Parathyroid adenoma (tissue), 2 donors: Measurements from ENCODE around the gene TTC39C.

Experiments used
- H2AFZ ChIP-seq: fragments of 300-600 bp; sonication (generic); one replicate; pipeline ENCODE4 v1.7.0; 2017; ENCODE audit warnings: antibody characterized with exemption, mild to moderate bottlenecking
- H3K27ac ChIP-seq: fragments of 300-600 bp; sonication (generic); one replicate; pipeline ENCODE4 v1.7.0; 2017
- H3K27me3 ChIP-seq: fragments of 300-600 bp; sonication (generic); one replicate; pipeline ENCODE4 v1.7.0; 2017; ENCODE audit warnings: low read length; ENCODE audit not compliant: control insufficient read depth, insufficient read depth
- H3K36me3 ChIP-seq: fragments of 300-600 bp; sonication (generic); one replicate; pipeline ENCODE4 v1.7.0; 2017; ENCODE audit warnings: low read length; ENCODE audit not compliant: control insufficient read depth, insufficient read depth
- H3K4me1 ChIP-seq: fragments of 300-600 bp; sonication (generic); one replicate; pipeline ENCODE4 v1.7.0; 2017; ENCODE audit warnings: control low read depth
- H3K4me2 ChIP-seq: fragments of 300-600 bp; sonication (generic); one replicate; pipeline ENCODE4 v1.7.0; 2017; ENCODE audit warnings: low read length
- H3K4me3 ChIP-seq: fragments of 300-600 bp; sonication (generic); one replicate; pipeline ENCODE4 v1.7.0; 2017; ENCODE audit warnings: low read depth, low read length
- H3K79me2 ChIP-seq: fragments of 300-600 bp; sonication (generic); one replicate; pipeline ENCODE4 v1.7.0; 2017; ENCODE audit warnings: control low read depth
- H3K9ac ChIP-seq: fragments of 300-600 bp; sonication (generic); one replicate; pipeline ENCODE4 v1.7.0; 2017; ENCODE audit warnings: mild to moderate bottlenecking
- H3K9me3 ChIP-seq: fragments of 300-600 bp; sonication (generic); one replicate; pipeline ENCODE4 v1.7.0; 2017; ENCODE audit warnings: low read length; ENCODE audit not compliant: control insufficient read depth
- CTCF ChIP-seq: fragments of 300-600 bp; sonication (generic); IDR thresholded peaks from one replicate; pipeline ENCODE4 v1.7.0; 2017; ENCODE audit warnings: antibody characterized with exemption, mild to moderate bottlenecking
- donor health status: primary hyperparathyroidism.

Gene TTC39C

GRCh38 chr18:24060644-24061043, 46.1 kb downstream of the TTC39C start:
- Histone ChIP-seq H3K36me3 (no peaks in the 10 kb centered on the region), H3K9ac (no peak overlapping the region)
- no peak for TF ChIP-seq CTCF

GRCh38 chr18:24063121-24063731, 48.7 kb downstream of the TTC39C start:
- TF ChIP-seq CTCF, result no peak
- H3K27me3 ChIP-seq, result no peaks in the 10 kb centered on the region
- H3K9me3 ChIP-seq, result no peaks in the 10 kb centered on the region
- no peak overlapping the region for H3K4me2 ChIP-seq
- H2AFZ ChIP-seq, result no peak overlapping the region
- H3K27ac ChIP-seq, result no peak overlapping the region
- no peak overlapping the region for H3K4me3 ChIP-seq
- no peaks in the 10 kb centered on the region for H3K4me1 ChIP-seq
- no peaks in the 10 kb centered on the region for H3K79me2 ChIP-seq
- H3K36me3 ChIP-seq, result no peaks in the 10 kb centered on the region
- H3K9ac ChIP-seq, result no peak overlapping the region

More at GRCh38 chr18:24060644-24061043, 46.1 kb downstream of the TTC39C start:
- no peak overlapping the region for H3K4me2 ChIP-seq
- H3K4me3 ChIP-seq, result no peak overlapping the region
- no peaks in the 10 kb centered on the region for H3K27me3 ChIP-seq
- H3K27ac ChIP-seq, result no peak overlapping the region
- H2AFZ ChIP-seq, result no peak overlapping the region
- no peaks in the 10 kb centered on the region for H3K4me1 ChIP-seq
- H3K79me2 ChIP-seq, result no peaks in the 10 kb centered on the region
- no peaks in the 10 kb centered on the region for H3K9me3 ChIP-seq

- TF ChIP-seq CTCF, result no peak
- Histone ChIP-seq H2AFZ (no peak overlapping the region), H3K9ac (no peak overlapping the region), H3K4me1 (no peaks in the 10 kb centered on the region), H3K36me3 (no peaks in the 10 kb centered on the region), H3K4me2 (no peak overlapping the region), H3K27me3 (no peaks in the 10 kb centered on the region), H3K27ac (no peak overlapping the region), H3K79me2 (no peaks in the 10 kb centered on the region), H3K4me3 (no peak overlapping the region), H3K9me3 (no peaks in the 10 kb centered on the region)
These were observed 50.0 kb downstream of the TTC39C start for GRCh38 chr18:24064391-24065100.

- TF ChIP-seq CTCF, result no peak
- H3K4me2 ChIP-seq, result no peak overlapping the region
- no peaks in the 10 kb centered on the region for H3K4me1 ChIP-seq
- H3K4me3 ChIP-seq, result no peak overlapping the region
- no peak overlapping the region for H2AFZ ChIP-seq
- H3K9ac ChIP-seq, result no peak overlapping the region
- H3K9me3 ChIP-seq, result no peaks in the 10 kb centered on the region
- H3K79me2 ChIP-seq, result no peaks in the 10 kb centered on the region
- no peak overlapping the region for H3K27ac ChIP-seq
- no peaks in the 10 kb centered on the region for H3K27me3 ChIP-seq
- no peaks in the 10 kb centered on the region for H3K36me3 ChIP-seq
These were observed 51.4 kb downstream of the TTC39C start for GRCh38 chr18:24065906-24066305.
